Pancreas (tissue), 10 donors: ENCODE measurements around the gene PEAK3. TPM values are rescaled to one million over a fixed set of nuclear protein-coding genes. Genes with fewer than 3 reads are reported as not detected.

ENCODE experiments used
- ATAC-seq, 4 donors: fragments of 200-7000 bp; cut with Tn5 transposase; one replicate each; pipeline versions ENCODE4 v1.8.0 to v1.9.1; 2020; ENCODE audit warnings: mild to moderate bottlenecking in 4 of 4, moderate library complexity in 4 of 4
- DNase-seq, 6 donors: peaks; one replicate each; pipeline ENCODE4 v3.0.0-alpha.2; 2020
- FAIRE-seq: peaks from 2 replicates; lab custom pipeline; 2012; peaks lifted over from hg19 to GRCh38; lab: Jason Lieb, UNC
- H3K27ac ChIP-seq, 4 donors: fragments of 200-600 bp; sonication (generic); 1 replicate in 3 of 4; 2 replicates in 1 of 4; pipeline versions ENCODE4 v1.5.0 to v1.8.0; 2020
- H3K27me3 ChIP-seq, 4 donors: fragments of 200-600 bp; one replicate each; pipeline ENCODE4 v1.8.0; 2021
- H3K36me3 ChIP-seq, 3 donors: fragments of 200-600 bp; sonication (generic) in 1 of 3; one replicate each; pipeline versions ENCODE4 v1.5.0 to v1.8.0; 2020 to 2021
- H3K4me1 ChIP-seq, 3 donors: fragments of 200-600 bp; one replicate each; pipeline ENCODE4 v1.8.0; 2021
- H3K4me3 ChIP-seq, 4 donors: fragments of 200-600 bp; sonication (generic) in 2 of 4; one replicate each; pipeline versions ENCODE4 v1.5.0 to v1.8.0; 2020 to 2021
- H3K9me3 ChIP-seq, 4 donors: fragments of 200-600 bp; one replicate each; pipeline ENCODE4 v1.8.0; 2021
- WGBS, 2 donors: extraction: QIAGEN DNeasy Blood & Tissue Kit; methylation state at CpG; one replicate each; pipeline ENCODE4 v1.1.7; 2013; 5-methylcytosine and 5-hydroxymethylcytosine counted together
- intact Hi-C, 3 donors: fragments of 100-400 bp; cut with DNase I; formaldehyde crosslinking; loops; one replicate each; pipeline versions ENCODE4 v1.11.1 to v1.14.2; 2022
- polyA plus RNA-seq, 2 donors: library from polyadenylated mRNA; stranded (reverse); fragments of 200-250 nt; gene quantifications; one replicate each; pipeline ENCODE4 v1.2.3, GENCODE V29; 2013
- total RNA-seq, 6 donors: library from RNA; stranded (reverse); fragmentation: NEBNext Ultra II Directional in 4 of 6; extraction: Animal tissue kit (Norgen Biotek cat#: 25700) in 4 of 6; gene quantifications; one replicate each; pipeline versions ENCODE4 v1.2.1 to v1.2.4, GENCODE V29; 2021 to 2023
- TF ChIP-seq, protein P1 (sequence below), 4 donors: fragments of 200-600 bp; sonication (generic) in 3 of 4; IDR thresholded peaks; one replicate each; pipeline versions ENCODE4 v1.5.0 to v1.8.0; 2021; ENCODE audit warnings: antibody characterized with exemption in 4 of 4
- donor health status: healthy with polysubstance abuse.
- donor health status: DM: no; HTN: no; CAD: no; lungs with moderate emphysema.
- donor health status: DM: no; HTN: no; CAD: no.
- donor health status: control.
- donor health status: control.
- donor health status: Bipolar disorder and iron deficiency.
- donor health status: DM: yes; HTN: yes; CAD: no.
- donor health status: DM: no; HTN: no; CAD: no.
- donor health status: DM: no; HTN: no; CAD: no.
- donor health status: DM: yes; HTN: yes; CAD: no.

The PEAK3 gene
- total and polyA plus RNA-seq, 8 donors: 0.04 to 0.81 (median 0.16) TPM; not detected in 2

DNA sequence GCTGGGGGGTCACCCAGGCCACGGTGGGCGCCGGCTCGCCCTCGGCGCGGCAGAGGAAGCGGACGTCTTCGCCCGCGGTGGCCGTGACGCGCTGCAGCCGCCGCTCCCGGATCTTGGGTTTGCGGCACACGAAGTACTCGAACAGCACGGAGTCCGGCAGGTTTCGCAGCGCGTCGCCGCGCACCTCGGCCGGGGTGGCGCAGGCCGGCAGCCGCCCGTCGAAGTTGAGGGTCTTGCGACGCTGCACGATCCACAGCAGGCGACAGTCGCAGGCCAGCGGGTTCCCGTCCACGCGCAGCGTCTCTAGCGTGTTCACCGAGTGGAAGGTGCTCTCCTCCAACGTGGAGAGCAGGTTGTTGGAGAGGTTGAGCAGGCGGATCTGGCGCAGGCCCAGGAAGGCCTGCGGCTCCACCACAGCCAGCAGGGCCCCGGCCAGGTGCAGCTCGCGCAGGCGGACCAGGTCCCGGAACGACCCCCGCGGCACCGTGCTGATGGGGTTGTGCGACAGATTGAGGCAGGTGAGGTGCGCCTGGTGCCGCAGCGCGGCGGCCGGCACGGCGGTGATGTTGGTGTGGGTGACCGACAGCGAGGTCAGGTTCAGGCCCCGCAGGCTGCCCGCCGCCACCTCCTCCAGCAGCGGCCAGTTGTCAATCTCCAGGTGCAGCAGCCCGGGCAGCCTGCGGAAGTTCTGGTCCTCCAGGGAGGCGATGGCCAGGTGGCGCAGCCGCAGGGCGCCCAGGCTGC is 8.6 kb upstream of the PEAK3 start:
- FAIRE-seq (no peak), DNase-seq (no peak), ATAC-seq (peak in 3 of 4 donors; percentile 28 to 63 (median 37))
- WGBS, 2 donors: 2% methylated on average over 69 to 82 of the region's 82 CpGs
- no peaks in the 10 kb centered on the region for H3K9me3 ChIP-seq
- peaks cover 0 to 37% (median 2%) of the 10 kb centered on the region in 4 donors for H3K27me3 ChIP-seq
- peaks cover 0 to 16% (median 6%) of the 10 kb centered on the region in 3 donors for H3K4me1 ChIP-seq
- intact Hi-C loops: no loop called here
- peak overlapping the region in 2 of 4 donors; percentile 16 to 39 for H3K4me3 ChIP-seq
- TF ChIP-seq, protein P1, sequence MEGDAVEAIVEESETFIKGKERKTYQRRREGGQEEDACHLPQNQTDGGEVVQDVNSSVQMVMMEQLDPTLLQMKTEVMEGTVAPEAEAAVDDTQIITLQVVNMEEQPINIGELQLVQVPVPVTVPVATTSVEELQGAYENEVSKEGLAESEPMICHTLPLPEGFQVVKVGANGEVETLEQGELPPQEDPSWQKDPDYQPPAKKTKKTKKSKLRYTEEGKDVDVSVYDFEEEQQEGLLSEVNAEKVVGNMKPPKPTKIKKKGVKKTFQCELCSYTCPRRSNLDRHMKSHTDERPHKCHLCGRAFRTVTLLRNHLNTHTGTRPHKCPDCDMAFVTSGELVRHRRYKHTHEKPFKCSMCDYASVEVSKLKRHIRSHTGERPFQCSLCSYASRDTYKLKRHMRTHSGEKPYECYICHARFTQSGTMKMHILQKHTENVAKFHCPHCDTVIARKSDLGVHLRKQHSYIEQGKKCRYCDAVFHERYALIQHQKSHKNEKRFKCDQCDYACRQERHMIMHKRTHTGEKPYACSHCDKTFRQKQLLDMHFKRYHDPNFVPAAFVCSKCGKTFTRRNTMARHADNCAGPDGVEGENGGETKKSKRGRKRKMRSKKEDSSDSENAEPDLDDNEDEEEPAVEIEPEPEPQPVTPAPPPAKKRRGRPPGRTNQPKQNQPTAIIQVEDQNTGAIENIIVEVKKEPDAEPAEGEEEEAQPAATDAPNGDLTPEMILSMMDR (IDR thresholded peaks at IDR 0.05): no peak
- H3K27ac ChIP-seq: peak overlapping the region in 1 of 4 donors; percentile 47
- no peaks in the 10 kb centered on the region for H3K36me3 ChIP-seq

DNA sequence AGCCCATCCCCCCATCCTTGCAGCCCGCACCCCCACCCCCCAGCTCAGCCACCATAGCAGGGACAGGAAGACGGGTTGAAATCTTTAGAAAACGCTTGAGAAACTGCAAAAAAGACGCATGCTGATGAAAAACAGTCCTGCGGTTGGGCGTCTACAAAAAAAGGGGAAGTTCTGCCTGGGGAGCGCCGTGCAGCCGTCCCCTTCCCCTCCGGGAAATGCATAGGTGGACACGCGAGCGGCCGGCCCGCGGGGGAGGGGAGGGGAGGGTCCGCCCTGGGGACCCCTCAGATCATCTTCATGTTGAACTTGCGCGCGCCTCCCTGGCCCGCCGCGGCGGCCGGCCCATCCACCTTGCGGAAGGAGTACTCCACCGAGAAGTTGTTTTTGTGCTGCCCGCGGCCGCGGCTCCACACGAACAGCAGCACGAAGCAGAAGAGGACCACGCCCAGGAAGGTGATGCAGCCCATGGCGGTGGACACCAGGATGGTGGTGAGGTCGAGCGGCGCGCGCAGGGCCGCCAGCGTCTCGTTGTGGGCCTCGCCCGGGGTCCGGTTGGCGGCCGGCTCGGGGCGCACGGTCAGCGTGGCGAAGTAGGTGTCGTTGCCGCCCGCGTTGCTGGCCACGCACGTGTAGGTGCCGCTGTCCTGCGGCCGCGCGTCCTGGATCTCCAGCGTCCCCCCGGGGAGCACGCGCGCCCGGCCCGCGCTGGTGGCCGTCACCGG is 7.9 kb upstream of the PEAK3 start:
- 2 to 3% methylated on average over 47 to 74 of the region's 74 CpGs for WGBS, 2 donors
- Histone ChIP-seq H3K36me3 (no peaks in the 10 kb centered on the region), H3K27ac (peak overlapping the region in 2 of 4 donors; percentile 23 to 47), H3K4me1 (peaks cover 0 to 16% (median 6%) of the 10 kb centered on the region in 3 donors), H3K4me3 (peak overlapping the region in 2 of 4 donors; percentile 16 to 39), H3K27me3 (peaks cover 0 to 37% (median 2%) of the 10 kb centered on the region in 4 donors), H3K9me3 (no peaks in the 10 kb centered on the region)
- FAIRE-seq (no peak), ATAC-seq (peak in 3 of 4 donors; percentile 14 to 57 (median 32)), DNase-seq (no peak)
- TF ChIP-seq, protein P1 (IDR thresholded peaks at IDR 0.05): no peak
- intact Hi-C loops: no loop called here

DNA sequence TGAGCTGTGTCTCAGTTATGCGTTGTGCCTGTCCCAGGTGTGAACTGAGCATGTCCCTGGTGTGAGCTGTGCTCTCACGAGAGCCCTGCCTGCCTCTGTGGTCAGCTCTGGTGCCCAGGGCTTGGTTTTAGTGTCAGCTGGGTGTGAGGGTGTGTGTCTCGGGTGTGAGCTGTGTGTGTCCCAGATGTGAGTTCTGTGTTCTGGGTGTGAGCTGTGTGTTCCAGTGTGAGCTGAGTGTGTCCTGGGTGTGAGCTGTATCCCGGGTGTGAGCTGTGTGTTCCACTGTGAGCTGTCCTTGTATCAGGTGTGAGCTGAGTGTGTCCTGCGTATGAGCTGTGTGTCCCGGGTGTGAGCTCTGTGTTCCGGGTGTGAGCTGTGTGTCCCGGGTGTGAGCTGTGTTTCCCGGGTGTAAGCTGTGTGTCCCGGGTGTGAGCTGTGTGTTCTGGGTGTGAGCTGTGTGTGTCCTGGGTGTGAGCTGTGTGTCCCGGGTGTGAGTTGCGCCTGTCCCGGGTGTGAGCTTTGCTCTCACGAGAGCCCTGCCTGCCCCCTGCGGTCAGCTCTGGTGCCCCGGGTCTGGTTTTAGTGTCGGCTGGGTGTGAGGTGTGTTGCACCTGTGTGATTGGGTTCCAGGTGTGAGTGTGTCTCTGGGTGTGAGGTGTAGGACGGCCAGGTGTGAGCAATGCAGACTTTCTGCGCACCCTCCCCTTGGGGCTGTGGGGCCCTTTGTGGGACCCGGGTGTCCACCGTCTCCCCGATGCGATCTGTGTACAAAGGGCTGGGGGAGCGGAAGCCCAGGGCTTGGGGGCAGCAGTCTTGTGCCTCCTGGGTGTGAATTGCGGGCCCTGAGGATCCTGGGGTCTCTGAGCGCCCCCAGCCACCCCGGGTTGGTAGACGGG is 7.1 kb upstream of the PEAK3 start:
- Histone ChIP-seq H3K9me3 (no peaks in the 10 kb centered on the region), H3K27me3 (peaks cover 0 to 37% (median 2%) of the 10 kb centered on the region in 4 donors), H3K36me3 (no peaks in the 10 kb centered on the region), H3K4me1 (peaks cover 0 to 16% (median 6%) of the 10 kb centered on the region in 3 donors), H3K27ac (peak overlapping the region in 1 of 4 donors; percentile 23), H3K4me3 (peak overlapping the region in 1 of 4 donors; percentile 39)
- FAIRE-seq: no peak
- intact Hi-C loops: no loop called here
- TF ChIP-seq, protein P1 (IDR thresholded peaks at IDR 0.05): no peak
- no peak for DNase-seq
- ATAC-seq: no peak
- WGBS, 2 donors: 48 to 58% methylated on average over 27 to 28 of the region's 28 CpGs

DNA sequence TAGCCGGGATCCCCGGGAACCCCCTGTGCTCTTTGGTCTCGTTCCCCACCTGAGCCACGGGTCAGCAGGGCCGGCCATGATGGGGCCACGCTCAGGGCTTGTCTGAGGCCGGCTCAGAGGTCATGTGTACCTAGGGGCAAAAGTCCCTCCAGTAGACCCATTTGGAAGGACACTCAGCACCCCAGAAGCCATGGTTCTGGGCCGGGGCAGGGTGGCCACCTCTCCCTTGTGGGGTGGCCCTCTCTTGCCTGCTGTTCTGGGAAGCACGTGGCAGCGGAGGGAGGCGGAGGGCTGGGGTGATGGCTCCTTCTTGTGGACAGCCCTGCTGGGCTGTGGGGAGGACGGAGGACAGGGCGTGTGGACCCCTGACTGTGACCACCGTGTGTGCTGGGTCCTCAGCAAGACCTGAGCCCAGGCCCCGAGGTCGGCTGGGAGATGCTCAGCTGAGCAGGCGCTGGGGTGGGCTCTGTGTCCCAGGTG is 6.4 kb upstream of the PEAK3 start:
- Histone ChIP-seq H3K27ac (no peak overlapping the region), H3K4me3 (no peak overlapping the region), H3K4me1 (peaks cover 0 to 16% (median 6%) of the 10 kb centered on the region in 3 donors), H3K9me3 (no peaks in the 10 kb centered on the region), H3K36me3 (no peaks in the 10 kb centered on the region), H3K27me3 (peaks cover 0 to 33% (median 2%) of the 10 kb centered on the region in 4 donors)
- FAIRE-seq (no peak), DNase-seq (no peak), ATAC-seq (no peak)
- WGBS, 2 donors: 73 to 80% methylated on average over 16 to 17 of the region's 17 CpGs
- intact Hi-C loops: no loop called here
- TF ChIP-seq, protein P1 (IDR thresholded peaks at IDR 0.05): no peak
